Epithelial cell of proximal tubule (primary cell): ENCODE data around the gene C21orf91. TPM values are rescaled to one million over a fixed set of nuclear protein-coding genes. Genes with fewer than 3 reads are reported as not detected.

ENCODE experiments used
- DNase-seq: peaks from one replicate; pipeline ENCODE4 v3.0.0-alpha.2; 2011; ENCODE audit warnings: low read depth
- H3K4me3 ChIP-seq: 2 replicates; pipeline ENCODE4 v1.5.1; 2011; ENCODE audit warnings: low read depth, mild to moderate bottlenecking, low read length
- total RNA-seq: library from RNA; depleted of rRNA; stranded (reverse); fragments of >200 nt; gene quantifications from 2 replicates; pipeline ENCODE4 v1.2.3, GENCODE V29; 2015
- TF ChIP-seq, protein P1 (sequence below): conservative IDR thresholded peaks from 2 replicates; pipeline ENCODE4 v1.5.1; 2012; ENCODE audit warnings: low read depth, mild to moderate bottlenecking, low read length

C21orf91 gene
- total RNA-seq, 1 donor from 2014 or later: 4.3 TPM

DNA sequence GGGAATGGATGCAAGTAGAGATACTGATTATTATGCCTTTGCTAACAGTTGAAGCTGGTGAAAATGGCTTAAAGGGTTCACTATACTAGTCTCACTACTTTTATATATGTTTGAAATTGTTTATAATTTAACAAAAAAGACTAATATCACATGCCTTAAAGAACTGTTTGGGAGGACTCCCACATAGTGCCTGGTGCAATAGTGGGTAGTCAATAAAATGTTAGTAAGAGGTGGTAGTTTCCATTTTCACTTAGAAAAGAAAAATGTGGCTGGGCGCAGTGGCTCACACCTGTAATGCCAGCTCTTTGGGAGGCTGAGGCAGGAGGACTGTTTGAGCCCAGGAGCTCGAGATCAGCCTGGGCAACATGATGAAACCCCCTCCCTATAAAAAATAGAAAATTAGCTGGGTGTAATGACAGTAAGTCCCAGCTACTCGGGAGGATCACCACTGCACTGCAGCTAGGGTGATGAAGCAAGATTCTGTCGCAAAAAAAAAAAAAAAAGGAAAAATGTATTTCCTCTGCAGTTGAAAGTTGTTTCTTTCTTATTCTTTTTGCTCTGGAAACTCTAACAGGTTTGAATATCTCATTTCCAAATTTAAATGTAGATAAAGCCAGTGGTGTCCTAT is 24.5 kb downstream of the C21orf91 start:
- DNase-seq: no peak
- no peak overlapping the region for H3K4me3 ChIP-seq
- TF ChIP-seq, protein P1, sequence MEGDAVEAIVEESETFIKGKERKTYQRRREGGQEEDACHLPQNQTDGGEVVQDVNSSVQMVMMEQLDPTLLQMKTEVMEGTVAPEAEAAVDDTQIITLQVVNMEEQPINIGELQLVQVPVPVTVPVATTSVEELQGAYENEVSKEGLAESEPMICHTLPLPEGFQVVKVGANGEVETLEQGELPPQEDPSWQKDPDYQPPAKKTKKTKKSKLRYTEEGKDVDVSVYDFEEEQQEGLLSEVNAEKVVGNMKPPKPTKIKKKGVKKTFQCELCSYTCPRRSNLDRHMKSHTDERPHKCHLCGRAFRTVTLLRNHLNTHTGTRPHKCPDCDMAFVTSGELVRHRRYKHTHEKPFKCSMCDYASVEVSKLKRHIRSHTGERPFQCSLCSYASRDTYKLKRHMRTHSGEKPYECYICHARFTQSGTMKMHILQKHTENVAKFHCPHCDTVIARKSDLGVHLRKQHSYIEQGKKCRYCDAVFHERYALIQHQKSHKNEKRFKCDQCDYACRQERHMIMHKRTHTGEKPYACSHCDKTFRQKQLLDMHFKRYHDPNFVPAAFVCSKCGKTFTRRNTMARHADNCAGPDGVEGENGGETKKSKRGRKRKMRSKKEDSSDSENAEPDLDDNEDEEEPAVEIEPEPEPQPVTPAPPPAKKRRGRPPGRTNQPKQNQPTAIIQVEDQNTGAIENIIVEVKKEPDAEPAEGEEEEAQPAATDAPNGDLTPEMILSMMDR: no peak

DNA sequence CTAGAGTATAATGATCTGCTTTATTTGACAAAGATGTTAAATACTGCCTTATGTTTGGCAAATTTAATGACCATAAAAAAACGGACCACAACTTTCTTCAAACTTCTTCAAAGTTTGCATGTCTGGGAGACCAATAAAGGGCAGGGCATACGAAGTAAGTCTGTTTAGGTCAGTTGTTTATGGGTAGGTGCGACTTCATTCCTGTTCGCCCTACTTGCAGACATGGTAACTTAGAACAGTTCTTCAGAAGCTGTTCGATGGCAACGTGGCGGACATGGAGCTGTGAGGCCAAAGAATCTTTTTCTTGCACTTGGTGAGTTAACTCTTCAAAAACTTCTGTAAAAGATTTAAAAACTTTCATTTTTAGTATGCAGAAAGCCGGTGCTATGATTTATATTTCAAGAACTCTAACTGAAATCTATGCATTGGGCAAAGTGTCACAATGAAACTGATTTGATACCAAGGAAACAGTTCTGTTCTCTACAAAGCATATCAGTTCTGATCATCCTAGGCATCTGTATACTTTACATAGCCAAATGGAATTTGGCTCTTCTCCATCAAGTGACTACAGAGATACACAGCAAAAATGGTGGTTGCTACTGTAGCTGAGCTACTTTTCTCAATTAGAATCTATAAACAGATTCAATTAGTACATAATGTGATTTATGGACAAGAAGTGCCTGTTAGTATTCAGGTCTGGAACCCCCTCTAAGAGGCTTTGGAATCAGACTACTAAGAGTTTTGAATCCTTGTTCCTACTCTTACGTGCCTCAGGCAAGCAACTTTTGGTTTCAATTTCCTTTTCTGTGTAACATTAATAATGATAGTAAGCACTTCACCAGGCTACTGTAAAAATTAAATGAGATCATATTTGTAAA is 25.7 kb downstream of the C21orf91 start:
- DNase-seq: no peak
- TF ChIP-seq, protein P1: no peak
- peak overlapping the region; percentile 21 for H3K4me3 ChIP-seq

DNA sequence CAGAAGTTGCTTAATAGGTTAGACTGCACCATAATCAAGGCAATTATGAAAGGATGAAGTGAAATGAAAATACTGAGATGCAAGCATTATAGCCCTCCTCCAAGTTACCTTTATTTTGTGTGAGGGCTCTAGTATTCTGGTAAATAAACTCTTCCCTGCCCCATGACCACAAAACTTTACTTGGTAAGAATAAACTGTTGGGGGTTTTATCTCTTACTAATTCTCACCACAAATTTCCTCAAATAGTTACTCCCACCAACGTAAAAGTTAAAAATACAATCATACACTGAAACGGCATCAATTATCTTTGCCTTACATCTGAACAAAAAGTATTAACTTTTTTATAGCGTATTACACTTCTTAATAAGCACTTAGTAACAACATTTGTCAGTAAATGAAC is 29.5 kb downstream of the C21orf91 start:
- TF ChIP-seq, protein P1: no peak

DNA sequence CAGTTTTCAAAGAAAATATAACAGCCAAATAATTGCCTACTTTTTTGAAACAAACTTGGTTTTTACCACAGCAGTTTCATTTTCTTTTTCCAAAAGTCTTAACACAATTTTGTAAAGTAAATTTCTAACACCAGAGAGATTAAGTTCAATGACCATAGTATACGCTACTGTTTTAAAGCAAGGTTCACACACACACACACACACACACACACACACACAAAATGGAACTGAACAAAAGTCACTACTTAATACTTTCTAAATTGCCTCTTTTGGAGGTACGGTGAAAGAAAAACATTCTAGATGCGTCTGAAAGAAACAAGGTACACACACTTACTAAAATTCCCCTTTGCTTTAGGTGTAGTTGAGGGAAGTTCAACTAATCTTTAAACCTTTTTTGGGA is 30.1 kb downstream of the C21orf91 start:
- TF ChIP-seq, protein P1: no peak
- H3K4me3 ChIP-seq: no peak overlapping the region
- no peak for DNase-seq

More for the DNA sequence above, 29.5 kb downstream of the C21orf91 start:
- H3K4me3 ChIP-seq: no peak overlapping the region
- no peak for DNase-seq

DNA sequence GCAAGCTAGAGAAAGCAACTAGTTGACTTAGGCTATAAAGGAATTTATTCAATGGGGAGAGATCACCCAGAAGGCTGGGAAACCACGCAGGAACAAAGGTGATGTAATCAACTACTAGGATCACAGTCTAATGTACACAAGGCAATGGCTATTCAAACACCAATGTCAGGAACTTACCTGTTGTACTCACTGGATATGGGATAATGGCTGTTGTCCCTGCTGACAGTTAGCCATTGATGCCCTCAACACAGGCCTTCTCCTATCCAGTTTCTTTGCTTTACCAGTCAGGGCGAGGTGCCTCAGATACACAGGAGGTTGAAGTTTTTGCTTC is 32.3 kb downstream of the C21orf91 start:
- no peak for DNase-seq
- TF ChIP-seq, protein P1: no peak
- no peak overlapping the region for H3K4me3 ChIP-seq

DNA sequence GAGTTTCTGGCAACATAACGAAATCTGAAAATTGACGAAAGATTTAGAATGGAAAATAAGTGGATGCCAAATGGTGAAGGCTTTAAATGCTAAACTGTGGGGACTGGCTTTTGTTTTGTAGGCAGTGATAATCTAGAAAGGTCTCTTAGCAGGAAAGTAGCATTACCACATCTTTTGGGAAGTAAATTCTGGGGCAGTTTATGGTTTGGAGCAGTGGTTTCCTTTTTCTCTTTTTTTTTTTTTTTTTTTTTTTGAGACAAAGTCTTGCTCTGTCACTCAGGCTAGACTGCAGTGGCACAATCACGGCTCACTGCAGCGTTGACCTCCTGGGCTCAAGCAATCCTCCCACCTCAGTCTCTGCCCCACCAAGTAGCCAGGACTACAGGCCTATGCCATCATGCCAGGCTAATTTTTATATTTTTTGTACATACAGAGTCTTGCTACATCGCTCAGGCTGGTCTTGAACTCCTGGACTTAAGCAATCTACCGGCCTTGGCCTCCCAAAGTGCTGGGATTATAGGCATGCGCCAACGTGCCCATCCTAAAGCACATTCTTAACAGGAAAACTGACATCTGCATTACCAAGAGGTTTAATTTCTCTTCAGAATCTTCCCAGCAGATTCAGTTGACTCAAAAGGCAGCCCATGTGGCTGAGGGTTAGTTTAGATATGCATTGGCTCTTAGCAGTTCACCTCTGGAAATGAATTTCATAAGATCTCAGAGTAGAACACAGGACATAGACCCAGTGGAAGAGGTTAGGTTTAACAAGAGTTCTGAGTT is 32.9 kb downstream of the C21orf91 start:
- TF ChIP-seq, protein P1: no peak

More for the DNA sequence above, 32.9 kb downstream of the C21orf91 start:
- no peak for DNase-seq
- H3K4me3 ChIP-seq: no peak overlapping the region
